GM10266 (cell line): ENCODE data around the gene MLXIPL.
A peak's percentile ranks its signal among the peaks of the same experiment; 100 is the strongest.

Source experiments
- DNase-seq: peaks from one replicate; pipeline ENCODE4 v3.0.0; 2012; ENCODE audit errors: extremely low spot score
- CTCF ChIP-seq: IDR thresholded peaks from 2 replicates; pipeline ENCODE4 v1.5.1; 2012; ENCODE audit warnings: mild to moderate bottlenecking, low read depth; ENCODE audit not compliant: control insufficient read depth, insufficient read depth; ENCODE audit errors: missing control alignments

MLXIPL gene

GRCh38 chr7:73578342-73579128 lies 45.8 kb downstream of the MLXIPL start, which contains the start of gene TBL2:
Gene TBL2 (minus strand): TSS chr7:73578579. CDS start chr7:73578549, 30 bp downstream.
- peak; percentile 45 for TF ChIP-seq CTCF
- peak; percentile 100 for DNase-seq

DNA sequence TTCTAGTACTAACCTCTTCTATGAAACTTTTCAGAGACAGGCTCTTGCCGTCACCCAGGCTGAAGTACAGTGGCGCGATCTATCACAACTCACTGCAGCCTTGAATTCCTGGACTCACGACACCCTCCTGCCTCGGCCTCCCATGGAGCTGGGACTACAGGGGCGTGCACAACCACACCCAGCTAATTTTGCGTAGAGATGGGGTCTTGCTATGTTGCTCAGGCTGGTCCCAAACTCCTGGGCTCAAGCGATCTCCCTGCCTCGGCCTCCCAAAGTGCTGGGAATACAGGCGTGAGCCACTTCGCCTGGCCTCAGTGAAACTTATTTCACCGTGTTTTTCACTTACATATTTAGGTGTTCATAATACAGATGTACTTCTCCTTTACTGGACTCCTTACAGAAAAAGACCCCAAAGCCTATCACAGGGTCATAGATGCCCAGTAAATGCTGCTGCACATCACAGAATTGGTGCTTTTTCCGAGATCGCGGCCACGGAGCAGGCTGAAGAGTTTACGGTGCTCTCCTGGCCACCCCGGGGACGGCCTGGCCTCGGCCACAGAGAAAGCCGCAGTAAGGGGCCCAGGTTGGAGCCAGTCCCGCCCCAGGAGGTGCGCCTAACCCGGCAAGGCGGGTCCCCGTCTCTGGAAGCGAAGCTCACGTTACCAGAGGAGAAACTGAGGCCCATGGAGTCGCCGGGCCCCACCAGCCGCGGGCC lies 46.5 kb downstream of the MLXIPL start:
- no peak for DNase-seq
- no peak for TF ChIP-seq CTCF

DNA sequence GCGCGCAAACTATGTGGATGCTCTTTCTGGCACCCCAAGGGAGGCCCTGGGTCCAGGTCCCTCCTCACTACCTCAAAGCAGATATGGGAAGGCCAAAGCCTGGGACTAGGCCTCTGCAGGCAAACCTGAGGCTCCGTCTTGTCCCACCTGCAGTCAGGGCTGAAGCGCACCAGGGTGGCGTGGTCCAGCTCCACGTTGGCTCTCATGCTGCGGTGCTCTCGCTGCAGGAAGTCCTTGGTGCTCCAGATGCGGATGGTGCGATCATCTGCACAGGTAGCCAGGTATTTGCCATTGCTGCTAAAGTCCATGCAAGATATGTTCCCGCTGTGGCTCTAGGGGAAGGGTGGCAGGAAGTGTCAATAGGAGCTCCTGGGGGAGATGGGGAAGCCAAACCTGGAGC lies 50.5 kb downstream of the MLXIPL start:
- no peak for TF ChIP-seq CTCF
- no peak for DNase-seq

DNA sequence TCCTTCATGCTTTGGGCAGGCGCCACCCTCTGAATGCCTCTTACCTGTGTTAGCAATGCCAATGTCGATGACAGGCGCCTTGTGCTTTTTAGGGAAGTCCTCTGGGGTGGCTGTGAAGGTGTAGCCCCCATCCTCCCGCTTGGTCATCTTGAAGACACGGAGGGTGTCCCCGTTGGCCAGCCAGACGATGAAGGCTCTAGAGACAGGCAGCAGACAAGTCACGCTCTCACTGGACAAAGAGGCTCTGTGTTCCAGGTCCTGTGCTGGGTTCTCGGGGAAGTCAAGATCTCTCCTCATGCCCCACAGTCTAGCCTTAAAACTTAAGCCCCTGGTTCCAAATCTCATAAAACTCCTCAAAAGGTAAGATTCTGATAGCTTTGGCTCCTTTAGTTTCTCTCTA lies 51.0 kb downstream of the MLXIPL start:
- no peak for DNase-seq
- no peak for TF ChIP-seq CTCF

DNA sequence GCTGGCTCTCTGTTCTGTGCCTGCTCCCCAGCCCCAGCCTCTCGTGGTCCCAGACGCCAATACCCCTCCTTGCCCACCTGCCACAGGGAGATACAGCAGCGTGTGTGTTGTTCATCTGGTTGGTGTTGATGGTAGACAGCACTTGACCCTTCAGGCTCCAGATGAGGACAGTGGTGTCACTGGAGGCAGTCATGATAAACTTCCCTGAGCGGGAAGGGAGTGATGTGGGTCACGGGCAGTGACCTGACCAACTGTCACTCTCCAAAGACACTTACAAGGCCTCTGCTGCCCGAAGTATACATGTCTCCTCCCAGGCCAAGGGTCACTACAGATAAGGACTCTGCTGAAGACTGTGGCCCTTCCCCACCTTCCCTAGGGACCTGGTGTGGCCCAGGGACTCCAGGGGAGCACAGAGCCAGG lies 51.5 kb downstream of the MLXIPL start:
- no peak for TF ChIP-seq CTCF
- DNase-seq, result peak; percentile 6

DNA sequence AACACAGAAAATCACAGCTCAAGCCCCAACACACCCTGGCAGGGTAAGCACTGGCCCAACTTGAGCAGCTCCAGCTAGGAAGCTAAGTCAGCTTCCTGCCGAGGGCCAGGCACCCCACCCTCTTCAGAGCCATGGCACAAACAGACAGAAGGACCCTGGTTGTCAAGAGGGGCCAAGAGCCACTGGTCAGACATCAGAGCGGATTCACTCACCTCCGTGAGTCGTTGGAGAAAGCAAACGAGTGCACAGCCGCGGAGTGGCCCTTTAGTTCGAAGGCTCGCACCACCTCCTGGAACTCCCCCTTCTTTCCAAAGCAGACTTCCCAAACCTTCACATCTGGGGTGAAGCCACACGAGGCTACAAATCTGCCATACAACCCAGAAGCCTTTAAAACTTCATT lies 53.3 kb downstream of the MLXIPL start:
- no peak for DNase-seq

More for the DNA sequence above, 53.3 kb downstream of the MLXIPL start:
- no peak for TF ChIP-seq CTCF
